CD4-positive, alpha-beta T cell treated with Interferon alpha-2 for 1 hour (primary cell): ENCODE measurements around the gene DOCK7.

Experiments
- DNase-seq, 2 donors: peaks; one replicate each; pipeline ENCODE4 v3.0.0-alpha.2; 2020 to 2022

Gene DOCK7

DNA sequence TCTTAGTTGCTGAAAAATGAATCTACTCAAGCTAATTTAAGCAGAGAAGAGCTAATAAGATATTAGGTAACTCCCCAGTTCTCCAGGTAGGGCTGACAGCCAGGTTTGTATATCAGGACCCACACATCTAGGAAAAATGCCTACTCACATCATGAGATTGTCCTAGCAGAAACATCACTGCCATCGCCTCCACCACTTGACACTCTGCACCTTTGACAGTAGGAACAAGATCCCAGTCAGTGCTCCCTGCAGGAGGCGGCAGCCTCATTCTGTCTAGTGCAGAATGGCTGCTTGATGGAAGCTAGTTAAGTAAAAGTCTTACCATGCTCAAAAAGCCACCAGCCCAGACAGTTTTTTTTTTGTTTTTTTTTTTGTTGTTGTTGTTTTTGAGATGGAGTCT lies 282.9 kb downstream of the DOCK7 start:
- no peak for DNase-seq
